ENCODE measurements around the gene PCDHA3.

DNA sequence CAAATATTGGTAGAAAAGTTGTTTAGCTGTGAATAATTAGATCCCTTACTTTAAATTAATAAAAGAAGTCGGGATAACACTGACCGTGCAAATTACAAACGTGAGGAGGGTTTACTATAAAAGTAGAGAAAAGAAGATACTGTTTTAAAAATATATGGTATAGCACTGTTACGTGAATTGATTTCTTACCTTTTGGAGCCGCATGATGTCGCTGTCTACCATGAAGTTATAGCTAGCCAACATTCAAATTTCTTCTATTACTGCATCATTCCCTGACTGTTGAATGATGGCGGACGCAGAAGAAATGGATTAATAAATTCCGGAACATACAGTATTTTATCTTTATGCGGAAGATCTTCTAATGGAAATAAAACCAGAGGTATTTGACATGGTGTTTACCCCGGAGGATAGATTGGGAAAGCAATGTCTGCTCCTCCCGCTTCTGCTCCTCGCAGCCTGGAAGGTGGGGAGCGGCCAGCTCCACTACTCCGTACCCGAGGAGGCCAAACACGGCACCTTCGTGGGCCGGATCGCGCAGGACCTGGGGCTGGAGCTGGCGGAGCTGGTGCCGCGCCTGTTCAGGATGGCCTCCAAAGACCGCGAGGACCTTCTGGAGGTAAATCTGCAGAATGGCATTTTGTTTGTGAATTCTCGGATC, 27.0 kb downstream of the PCDHA3 start, which contains the start of gene PCDHA6:
- TF ChIP-seq, protein P1, sequence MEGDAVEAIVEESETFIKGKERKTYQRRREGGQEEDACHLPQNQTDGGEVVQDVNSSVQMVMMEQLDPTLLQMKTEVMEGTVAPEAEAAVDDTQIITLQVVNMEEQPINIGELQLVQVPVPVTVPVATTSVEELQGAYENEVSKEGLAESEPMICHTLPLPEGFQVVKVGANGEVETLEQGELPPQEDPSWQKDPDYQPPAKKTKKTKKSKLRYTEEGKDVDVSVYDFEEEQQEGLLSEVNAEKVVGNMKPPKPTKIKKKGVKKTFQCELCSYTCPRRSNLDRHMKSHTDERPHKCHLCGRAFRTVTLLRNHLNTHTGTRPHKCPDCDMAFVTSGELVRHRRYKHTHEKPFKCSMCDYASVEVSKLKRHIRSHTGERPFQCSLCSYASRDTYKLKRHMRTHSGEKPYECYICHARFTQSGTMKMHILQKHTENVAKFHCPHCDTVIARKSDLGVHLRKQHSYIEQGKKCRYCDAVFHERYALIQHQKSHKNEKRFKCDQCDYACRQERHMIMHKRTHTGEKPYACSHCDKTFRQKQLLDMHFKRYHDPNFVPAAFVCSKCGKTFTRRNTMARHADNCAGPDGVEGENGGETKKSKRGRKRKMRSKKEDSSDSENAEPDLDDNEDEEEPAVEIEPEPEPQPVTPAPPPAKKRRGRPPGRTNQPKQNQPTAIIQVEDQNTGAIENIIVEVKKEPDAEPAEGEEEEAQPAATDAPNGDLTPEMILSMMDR (IDR thresholded peaks at IDR 0.05; ENCODE audit: control extremely low read depth in 1 of 3, insufficient read depth in 1 of 3, low read depth in 1 of 3, low read length in 3 of 3), result no peak
- TF ChIP-seq BRCA1 (IDR thresholded peaks at IDR 0.05; ENCODE audit: low read depth, low read length) (no peak), NRF1 (IDR thresholded peaks at IDR 0.05; ENCODE audit: low read depth, low read length) (no peak), POLR2AphosphoS5 (IDR thresholded peaks at IDR 0.05; ENCODE audit: low read depth, low read length) (no peak), GTF2F1 (IDR thresholded peaks at IDR 0.05; ENCODE audit: borderline replicate concordance, low read depth, low read length) (no peak), SRF (IDR thresholded peaks at IDR 0.05; ENCODE audit: low read depth, low read length) (no peak)
